Islet precursor cell (in vitro differentiated cells): ENCODE data around the gene GATC.

Source experiments
- DNase-seq: peaks from one replicate; pipeline ENCODE4 v3.0.0-alpha.2; 2018

GATC gene, protein sequence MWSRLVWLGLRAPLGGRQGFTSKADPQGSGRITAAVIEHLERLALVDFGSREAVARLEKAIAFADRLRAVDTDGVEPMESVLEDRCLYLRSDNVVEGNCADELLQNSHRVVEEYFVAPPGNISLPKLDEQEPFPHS

DNA sequence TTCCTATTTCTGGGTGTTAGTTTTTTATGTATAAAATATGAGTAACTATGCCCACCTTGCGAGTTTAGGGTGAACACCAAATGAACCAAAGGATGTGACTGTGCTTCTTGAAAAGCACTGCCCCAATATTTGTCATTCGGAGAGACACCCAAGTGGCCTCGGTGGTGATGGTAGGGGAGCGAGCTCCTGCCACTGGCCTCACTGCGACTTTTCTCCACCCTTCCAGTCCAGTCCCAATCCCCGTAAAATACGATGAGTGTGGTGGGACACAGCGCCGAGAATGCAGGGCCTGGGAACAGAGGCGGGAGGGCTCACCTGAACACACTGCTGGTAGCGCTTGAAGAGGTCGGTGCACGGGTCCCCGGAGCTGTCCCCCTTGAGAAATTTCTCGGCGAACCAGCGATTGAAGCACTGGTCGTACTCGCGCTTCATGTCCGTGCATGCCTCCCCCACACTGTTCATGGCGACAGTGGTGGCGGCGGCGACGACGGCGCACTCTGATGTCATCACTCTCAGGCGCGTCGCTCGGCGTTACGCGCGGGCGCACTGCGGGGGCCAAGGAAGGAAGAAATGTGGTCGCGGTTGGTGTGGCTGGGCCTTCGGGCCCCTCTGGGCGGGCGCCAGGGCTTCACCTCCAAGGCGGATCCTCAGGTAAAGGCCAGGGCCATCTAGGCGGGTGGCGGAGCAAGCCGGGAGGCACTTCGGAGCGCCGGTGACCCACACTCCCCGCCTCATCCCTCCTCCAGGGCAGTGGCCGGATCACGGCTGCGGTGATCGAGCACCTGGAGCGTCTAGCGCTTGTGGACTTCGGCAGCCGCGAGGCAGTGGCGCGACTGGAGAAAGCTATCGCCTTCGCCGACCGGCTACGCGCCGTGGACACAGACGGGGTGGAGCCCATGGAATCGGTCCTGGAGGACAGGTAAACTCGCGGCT lies at the start of gene GATC, which contains the start of gene TRIAP1:
Gene GATC, plus strand, starts transcription at position 534 of the 933 bp plus-strand sequence. Its CDS starts 37 bp downstream, at position 571.
Gene TRIAP1, minus strand, starts transcription at position 474 of the 933 bp plus-strand sequence. Its CDS starts 12 bp downstream, at position 462.
- peak; percentile 96 for DNase-seq

DNA sequence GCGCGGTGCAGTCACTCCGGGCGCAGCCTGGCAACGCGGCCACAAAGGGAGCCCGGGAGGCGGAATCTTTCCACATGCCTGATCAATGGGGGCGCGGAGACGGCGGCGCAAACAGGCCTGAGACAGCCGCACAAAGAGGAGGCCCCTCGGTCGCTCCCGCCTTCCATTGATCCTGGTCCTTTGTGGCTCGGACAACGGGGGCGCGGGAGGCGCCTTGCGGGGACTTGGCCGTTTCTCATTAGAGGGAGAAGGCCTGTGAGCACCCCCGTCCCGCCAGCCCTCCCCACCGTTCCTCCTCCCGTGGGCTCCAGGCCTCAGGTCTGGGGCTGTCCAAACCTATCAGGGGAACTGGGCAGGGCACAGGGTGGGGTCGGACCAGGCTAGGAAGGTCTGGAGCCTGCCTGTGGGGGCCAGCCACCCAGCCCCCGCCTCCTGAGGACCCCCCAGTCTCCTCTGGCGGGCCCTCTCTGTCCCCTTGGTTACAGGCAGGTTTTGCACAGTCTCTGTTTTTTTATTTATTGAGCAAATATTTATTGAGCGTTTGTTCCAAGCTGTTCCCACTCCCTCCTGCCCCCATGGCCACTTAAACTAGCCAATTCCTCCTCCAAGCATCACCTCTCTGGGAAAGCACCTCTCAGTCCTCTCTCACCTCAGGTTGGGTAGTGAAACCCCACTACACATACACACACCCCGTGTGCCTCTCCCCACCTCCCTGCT lies 48.3 kb upstream of the GATC start:
- DNase-seq: no peak

DNA sequence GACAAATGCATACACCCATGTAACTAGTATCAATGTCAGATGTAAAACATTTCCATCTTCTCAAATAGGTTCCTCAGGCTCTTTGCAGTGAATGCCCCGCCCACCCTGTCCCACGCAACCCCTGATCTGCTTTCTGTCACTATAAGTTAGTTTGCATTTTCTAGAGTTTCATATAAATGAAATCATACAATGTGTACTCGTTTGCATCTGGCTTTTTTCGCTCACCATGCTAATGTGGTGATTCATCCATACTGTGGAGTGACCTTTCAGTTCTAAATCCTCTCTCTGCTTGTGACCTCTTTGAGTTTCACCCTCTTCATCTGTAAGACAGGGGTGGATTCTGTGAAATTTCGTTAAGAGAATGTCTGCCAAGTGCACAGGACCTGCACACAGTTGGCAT lies 46.7 kb upstream of the GATC start:
- no peak for DNase-seq

DNA sequence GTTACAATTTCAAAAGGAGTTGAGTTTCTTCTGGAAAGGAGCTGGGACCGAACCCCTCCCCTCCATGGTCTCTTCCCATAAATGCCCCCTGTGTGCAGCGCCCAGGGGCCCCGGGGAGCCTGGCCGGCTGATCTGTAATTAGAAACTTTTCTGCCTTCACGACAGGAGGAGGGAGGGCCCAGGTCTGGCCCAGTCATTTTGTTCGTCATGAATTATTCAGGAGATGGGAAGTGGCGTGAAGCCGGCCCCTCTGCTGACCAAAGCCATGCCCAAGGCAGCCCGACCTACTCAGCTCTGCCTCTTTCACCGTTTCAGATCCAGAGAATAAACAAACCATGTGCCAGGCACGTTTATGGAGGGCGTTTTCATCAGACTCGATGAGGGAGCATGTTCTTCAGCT lies 44.0 kb upstream of the GATC start:
- peak; percentile 88 for DNase-seq

DNA sequence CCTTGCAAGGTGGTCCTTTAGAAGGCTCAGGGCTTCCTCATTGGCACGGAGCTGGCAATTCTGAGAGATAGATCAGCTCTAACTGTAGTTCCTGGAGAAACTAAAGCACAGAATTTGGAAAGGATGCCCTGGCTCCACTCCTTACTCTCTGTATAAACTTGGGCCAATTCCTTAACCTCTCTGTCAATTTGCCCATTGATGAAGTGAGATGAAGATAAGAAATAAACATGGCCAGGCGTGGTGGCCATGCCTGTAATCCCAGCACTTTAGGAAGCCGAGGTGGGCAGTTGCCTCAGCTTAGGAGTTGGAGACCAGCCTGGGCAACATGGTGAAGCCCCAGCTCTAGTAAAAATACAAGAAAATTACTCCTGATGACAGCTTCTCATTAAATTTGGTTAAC lies 42.4 kb upstream of the GATC start:
- no peak for DNase-seq

DNA sequence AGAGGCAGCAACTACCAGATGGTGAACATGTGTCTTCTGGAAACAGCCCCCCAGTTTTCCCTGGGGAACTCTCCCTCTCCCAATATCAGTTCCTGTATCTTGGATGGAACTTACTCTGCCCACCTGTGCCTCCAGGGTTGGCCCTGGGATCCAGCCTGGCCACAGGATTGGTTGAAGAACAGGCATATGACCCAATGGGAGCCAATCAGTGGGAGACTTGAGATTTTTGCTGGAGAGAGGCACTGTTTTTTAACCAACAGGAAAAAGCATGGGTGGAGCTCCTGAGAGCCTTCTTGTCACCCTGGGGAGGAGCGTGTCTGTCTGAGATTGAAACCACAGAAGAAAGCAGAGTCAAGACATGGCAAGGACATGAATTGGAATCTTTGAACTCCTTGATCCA lies 42.0 kb upstream of the GATC start:
- no peak for DNase-seq

DNA sequence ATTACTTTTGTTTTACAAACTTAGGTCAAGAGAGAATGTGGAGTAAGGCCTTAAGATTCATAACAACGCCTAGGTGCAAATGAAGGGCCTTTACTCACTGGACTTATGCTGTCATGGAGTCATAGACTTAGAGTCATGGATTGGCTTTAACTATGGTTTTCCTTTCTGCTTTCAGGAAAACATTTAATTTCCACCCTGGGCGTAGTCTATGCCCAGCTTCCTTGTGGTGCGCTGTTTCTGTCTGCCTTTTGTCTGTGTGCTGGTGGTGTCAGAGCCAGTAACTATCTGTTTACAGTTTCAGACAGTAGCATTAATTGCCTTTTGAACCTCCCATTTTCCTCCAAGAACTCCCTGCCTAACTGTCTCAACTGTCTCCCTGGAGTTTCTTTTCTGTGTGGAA lies 40.2 kb upstream of the GATC start:
- DNase-seq: no peak

DNA sequence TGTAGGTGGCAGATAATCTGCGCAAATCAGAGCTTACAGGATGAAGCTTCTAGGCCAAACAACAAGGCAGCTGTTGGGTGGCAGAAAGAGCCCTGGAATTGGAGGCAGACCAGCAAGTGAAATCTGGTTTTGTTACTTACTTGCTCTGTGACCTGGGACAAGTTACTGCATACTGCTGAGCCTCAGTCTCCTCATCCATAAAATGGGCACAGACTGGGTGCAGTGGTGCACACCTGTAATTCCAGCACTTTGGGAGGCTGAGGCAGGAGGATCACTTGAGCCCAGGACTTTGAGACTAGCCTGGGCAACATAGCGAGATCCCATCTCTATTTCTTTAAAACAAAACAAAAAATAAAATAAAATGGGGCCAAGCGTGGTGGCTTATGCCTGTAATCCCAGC lies 39.7 kb upstream of the GATC start:
- DNase-seq: no peak

DNA sequence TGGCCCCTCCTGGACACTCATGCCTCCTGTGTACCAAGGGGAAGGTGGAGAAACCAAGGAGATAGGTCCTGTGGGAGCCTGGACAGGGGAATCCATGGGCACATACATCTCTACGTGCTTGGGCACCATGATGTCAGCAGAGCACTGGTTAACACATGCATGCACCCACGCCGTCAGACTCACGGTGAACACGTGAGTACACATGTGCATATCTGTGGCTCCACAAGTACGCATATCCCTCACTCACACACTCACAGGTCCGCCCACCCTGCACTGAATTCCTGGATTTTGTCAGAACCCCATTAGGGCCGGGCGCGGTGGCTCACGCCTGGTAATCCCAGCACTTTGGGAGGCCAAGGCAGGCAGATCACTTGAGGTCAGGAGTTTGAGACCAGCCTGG lies 37.5 kb upstream of the GATC start:
- no peak for DNase-seq

DNA sequence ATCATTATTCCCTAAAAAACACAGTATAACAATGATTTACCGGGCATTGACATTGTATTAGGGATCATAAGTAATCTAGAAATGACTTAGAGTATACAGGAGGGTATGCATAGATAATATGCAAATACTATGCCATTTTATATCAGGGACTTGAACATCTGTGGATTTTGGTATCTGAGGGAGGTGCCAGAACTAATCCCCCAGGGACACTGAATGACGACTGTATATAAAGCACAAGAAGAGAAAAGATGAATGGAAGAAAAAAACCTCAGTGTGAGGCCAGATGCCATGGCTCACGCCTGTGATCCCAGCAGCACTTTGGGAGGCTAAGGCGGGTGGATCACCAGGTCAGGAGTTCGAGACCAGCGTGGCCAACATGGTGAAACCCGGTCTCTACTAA lies 33.8 kb upstream of the GATC start:
- no peak for DNase-seq

DNA sequence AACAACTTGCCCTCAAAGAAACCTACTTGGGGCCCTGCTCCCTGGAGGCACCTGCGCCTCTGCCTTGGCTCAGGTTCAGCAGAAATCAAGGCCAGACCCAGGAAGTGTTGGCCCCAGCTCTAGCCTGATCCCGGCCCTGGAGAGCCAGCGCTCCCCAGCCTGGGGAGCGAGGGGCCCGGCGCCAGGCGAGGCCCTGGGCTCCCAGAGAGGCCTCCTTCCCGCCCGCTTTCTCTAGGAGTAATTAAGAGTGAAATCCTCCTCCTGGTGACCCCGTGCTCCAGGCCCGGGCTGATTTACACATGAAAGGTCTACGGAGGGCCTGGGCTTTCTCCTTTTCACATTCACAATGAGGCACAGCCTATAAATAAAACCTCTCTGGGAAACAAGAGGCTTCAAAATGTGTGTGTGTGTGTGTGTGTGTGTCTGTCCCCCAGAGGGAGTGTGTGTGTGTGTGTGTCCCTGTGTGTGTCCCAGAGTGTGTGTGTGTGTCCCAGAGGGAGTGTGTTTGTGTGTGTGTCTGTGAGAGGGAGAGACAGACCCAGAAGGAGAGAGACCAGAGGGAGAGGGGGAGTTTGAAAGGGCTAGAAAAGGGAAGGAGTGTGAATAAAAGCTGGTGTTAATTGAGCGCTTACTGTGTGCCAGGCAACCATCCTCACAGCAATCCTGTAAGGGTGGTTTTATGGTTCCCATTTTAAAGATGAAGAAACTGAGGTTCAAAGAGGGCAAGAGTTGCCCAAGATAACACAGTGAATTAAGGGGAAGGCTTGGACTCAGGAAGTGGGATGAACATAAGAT lies 32.1 kb upstream of the GATC start:
- peak; percentile 81 for DNase-seq

DNA sequence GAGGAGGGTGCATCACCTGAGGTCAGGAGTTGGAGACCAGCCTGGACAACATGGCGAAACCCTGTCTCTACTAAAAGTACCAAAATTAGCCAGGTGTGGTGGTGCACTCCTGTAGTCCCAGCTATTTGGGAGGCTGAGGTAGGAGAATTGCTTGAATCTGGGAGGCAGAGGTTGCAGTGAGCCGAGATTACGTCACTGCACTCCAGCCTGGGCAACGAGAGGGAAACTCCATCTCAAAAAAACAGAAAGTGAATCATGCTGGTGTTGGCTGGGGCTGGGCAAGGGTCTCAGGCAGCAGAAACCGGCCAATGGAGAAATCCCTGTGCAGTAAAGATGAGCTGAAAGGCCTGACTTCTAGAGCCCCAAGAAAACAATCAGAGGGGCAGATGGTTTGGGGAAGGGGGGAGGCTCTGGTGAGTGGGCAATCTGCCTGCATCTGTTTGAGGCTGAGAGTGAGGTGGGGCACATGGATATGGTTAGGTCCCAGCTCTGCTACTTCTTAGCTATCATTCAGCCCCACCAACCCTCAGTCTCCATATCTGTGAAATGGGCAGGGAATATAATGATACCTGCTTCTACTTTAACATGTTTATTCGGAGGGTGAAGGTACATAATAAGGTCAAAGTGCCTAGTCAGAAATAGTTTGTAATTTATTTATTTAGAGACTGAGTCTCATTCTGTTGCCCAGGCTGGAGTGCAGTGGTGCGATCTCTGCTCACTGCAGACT lies 29.6 kb upstream of the GATC start:
- DNase-seq: no peak

DNA sequence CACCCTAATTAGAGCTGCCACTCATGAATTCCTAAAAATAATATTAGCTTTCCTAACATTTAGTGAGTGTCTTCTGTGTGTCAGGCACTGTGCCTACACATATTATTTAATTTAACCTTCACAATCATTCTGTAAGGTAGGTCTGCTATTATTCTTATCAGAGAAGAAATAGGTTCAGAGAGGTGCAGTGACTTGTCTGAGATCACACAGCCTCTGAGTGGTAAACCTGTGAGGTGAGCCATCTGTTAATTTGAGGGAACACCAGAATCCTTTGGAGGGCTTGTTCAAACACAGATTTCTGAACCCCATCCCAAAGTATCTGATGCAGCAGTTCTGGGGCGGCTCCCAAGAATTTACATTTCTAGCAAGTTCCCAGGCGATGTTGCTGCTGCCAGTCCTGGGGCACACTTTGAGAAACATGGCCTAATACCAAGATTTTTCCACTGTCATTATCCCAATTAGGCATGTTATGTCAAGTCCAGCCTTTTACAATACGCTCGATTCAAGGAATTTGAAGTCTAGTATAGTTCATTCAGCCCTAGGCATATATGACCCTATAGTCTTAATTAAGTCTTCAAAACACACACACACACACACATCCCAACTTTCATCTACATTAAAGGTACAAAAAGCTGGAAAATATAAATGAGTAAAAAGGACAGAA lies 28.2 kb upstream of the GATC start:
- DNase-seq: no peak

DNA sequence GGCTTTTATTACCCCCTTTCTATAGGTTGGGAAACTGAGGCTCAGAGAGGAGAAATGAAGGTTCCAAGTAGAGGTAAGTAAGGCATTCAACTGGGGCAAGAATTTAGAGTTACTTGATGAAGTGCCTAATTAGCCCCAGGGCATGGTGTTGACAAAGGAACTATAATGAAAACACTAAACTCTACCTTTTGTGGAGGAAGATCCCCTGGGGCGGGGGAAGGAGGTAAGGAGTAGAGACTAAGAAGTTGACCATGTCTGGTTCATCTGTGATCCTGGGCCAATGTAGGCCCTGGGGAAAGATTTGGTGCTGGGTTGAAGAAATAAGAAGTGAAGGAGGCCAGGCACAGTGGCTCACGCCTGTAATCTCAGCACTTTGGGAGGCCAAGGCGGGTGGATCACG lies 24.5 kb upstream of the GATC start:
- DNase-seq: peak; percentile 71

DNA sequence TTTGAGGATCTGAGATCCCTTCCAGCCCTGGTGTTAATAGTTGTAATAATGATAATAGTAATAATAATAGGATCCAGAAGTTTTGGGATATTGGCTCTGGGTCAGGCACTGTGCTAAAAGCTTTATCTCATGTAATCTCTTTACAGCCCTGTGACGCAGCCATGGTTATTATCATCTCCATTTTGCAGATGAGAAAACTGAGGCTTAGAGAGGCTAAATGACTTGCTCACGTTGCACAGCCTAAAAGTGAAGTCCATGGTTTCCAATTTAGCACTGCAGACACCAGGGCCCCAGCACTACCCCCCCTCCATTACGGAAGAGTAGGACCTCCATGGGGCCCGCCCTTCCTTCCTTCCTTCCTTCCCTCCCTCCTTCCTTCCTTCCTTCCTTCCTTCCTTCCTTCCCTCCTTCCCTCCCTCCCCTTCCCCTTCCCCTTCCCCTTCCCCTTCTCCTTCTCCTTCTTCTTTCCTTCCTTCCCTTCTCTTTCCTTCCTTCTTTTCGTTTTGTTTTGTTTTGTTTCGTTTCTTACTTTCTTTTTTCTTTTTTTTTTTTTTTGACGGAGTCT lies 23.3 kb upstream of the GATC start:
- DNase-seq: no peak

DNA sequence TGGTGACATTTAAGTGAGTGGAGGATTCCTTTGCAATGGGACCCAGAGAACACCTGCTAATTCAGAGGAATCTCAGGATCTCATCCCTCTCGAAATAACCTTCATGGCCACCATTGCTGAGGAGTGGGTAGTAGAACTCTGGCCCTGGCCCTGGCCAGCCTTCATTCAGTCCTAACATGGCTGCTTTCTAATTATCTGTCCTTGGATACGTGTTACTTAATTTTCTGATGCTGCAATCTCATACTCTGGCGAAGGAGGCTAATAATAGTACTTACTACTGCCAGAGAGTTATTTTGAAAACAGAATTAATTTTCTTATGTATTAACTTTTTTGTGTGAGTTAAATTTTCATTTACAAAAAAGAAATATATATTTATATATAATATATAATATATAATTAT lies 20.4 kb upstream of the GATC start:
- no peak for DNase-seq

DNA sequence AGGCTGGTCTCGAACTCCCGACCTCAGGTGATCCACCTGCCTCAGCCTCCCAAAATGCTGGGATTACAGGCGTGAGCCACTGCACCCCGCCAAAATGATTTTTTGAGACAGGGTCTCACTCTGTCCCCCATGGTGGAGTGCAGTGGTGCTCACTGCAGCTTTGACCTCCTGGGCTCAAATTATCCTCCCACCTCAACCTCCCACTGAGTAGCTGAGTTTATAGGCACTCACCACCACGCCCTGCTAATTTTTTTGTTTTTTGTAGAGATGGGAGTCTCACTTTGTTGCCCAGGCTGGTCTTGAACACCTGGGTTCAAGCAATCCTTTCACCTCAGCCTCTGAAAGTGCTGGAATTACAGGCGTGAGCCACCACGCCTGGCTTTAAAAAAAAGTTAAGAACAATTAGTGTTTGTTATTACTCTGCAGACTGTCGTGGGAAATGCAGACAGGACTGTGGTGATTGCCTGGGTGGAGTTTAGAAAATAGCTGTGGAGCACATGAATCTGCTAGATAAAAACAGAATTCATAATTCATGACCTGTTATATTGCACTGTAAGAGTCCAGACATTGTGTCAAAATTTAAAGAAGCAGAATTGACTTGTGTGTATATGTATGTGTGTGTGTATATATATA lies 17.5 kb upstream of the GATC start:
- DNase-seq: no peak

DNA sequence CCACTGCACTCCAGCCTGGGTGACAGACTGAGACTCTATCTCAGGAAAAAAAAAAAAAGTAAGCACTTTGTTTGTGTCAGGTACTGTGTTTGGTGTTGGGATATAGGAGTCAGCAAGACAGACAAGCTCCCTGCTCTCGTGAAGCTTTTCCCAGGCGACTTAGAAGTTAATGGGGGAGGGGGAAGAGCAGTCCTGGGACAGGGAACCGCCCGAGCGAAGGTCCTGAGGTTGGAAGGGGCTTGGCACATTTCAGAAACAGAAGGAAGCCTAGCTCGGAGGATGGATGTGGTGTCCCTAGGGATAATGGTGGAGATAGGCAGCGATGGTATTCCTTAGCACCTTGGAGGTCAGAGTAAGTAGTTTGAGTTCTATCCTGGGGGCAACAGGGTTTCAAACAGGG lies 16.9 kb upstream of the GATC start:
- DNase-seq: peak; percentile 69

DNA sequence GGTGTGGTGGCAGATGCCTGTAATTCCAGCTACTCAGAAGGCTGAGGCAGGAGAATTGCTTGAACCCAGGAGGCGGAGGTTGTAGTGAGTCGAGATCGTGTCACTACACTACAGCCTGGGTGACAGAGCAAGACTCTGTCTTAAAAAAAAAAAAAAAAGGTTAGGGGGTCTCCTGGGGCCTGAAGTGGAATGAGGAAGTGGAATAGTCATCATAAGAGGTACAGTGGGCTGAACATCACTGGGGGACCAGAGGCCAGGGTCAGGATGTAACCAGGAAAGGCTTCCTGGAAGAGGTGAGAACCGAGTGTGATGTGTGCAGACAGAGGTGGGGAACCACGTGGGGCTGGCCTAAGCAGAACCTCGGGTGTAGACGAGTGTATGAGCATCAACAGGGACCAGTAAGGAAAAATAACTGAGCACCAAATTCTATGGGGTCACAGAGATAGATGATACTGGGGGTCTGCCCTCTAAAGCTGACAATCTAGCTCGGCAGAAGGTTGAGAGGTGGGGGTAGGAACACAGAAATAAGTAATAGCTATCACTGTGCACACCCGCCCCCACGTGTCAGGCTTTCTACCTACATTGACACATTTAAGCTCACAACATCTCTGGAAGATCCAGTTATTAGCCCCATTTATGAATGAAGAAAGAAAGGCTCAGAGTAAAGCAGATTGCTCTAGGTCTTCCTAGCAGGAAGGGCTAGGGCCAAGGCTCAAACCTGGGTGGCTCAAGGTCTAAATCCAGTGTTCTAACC lies 13.3 kb upstream of the GATC start:
- no peak for DNase-seq
